HepG2 (cell line): ENCODE results near the gene TPGS1. TPM values are rescaled to one million over a fixed set of nuclear protein-coding genes. Genes with fewer than 3 reads are reported as not detected.
A peak's percentile ranks its signal among the peaks of the same experiment; 100 is the strongest.

Experiments
- ARNTL ChIP-seq: sonication (generic); formaldehyde crosslinking; IDR thresholded peaks from 2 replicates; pipeline ENCODE4 v1.4.0; 2020; ENCODE audit warnings: mild to moderate bottlenecking, missing genetic modification reagents
- CREM ChIP-seq, 2 experiments: sonication (generic) in 1 of 2; formaldehyde crosslinking in 1 of 2; IDR thresholded peaks; 2 replicates each; pipeline versions ENCODE4 v1.4.0 to v1.6.1; 2016 to 2020; ENCODE audit warnings: antibody characterized with exemption in 1 of 2, mild to moderate bottlenecking in 1 of 2, missing genetic modification reagents in 1 of 2
- EEA1 ChIP-seq: sonication (generic); formaldehyde crosslinking; IDR thresholded peaks from 2 replicates; pipeline ENCODE4 v1.5.1; 2020; ENCODE audit warnings: mild to moderate bottlenecking, missing genetic modification reagents, borderline replicate concordance
- EED ChIP-seq: sonication (generic); formaldehyde crosslinking; IDR thresholded peaks from 2 replicates; pipeline ENCODE4 v1.5.0; 2020; ENCODE audit warnings: mild to moderate bottlenecking, missing genetic modification reagents
- ELF3 ChIP-seq: IDR thresholded peaks from 2 replicates; pipeline ENCODE4 v1.6.1; 2016; ENCODE audit warnings: missing genetic modification reagents, missing compliant biosample characterization
- FOXP1 ChIP-seq, 2 experiments: fragments of 450-650 bp in 1 of 2; IDR thresholded peaks; 2 replicates each; pipeline ENCODE4 v1.6.1; 2017 to 2018; ENCODE audit warnings: antibody characterized with exemption in 1 of 2
- HDAC2 ChIP-seq: sonication (generic); formaldehyde crosslinking; IDR thresholded peaks from 2 replicates; pipeline ENCODE4 v1.4.0; 2020; ENCODE audit warnings: missing genetic modification reagents
- IRX3 ChIP-seq: sonication (generic); formaldehyde crosslinking; IDR thresholded peaks from 2 replicates; pipeline ENCODE4 v1.8.1; 2023; ENCODE audit warnings: mild to moderate bottlenecking, low read depth, missing genetic modification reagents, borderline replicate concordance
- KDM1A ChIP-seq: IDR thresholded peaks from 2 replicates; pipeline ENCODE4 v1.6.1; 2016; ENCODE audit warnings: missing compliant biosample characterization
- MED8 ChIP-seq: sonication (generic); formaldehyde crosslinking; IDR thresholded peaks from 2 replicates; pipeline ENCODE4 v1.8.1; 2023; ENCODE audit warnings: mild to moderate bottlenecking, missing genetic modification reagents; ENCODE audit not compliant: insufficient replicate concordance
- MEIS2 ChIP-seq: sonication (generic); formaldehyde crosslinking; IDR thresholded peaks from 2 replicates; pipeline ENCODE4 v1.9.0; 2021; ENCODE audit warnings: mild to moderate bottlenecking, missing genetic modification reagents
- MXD4 ChIP-seq: IDR thresholded peaks from 2 replicates; pipeline ENCODE4 v1.6.1; 2016; ENCODE audit warnings: mild to moderate bottlenecking, missing biosample characterization, missing genetic modification reagents
- PRPF4 ChIP-seq: fragments of 200-400 bp; formaldehyde crosslinking; IDR thresholded peaks from 2 replicates; pipeline ENCODE4 v1.6.1; 2016; ENCODE audit warnings: low read length, low read depth; ENCODE audit not compliant: poor library complexity, severe bottlenecking
- RORA ChIP-seq: sonication (generic); formaldehyde crosslinking; IDR thresholded peaks from 2 replicates; pipeline ENCODE4 v1.5.0; 2020; ENCODE audit warnings: mild to moderate bottlenecking, missing genetic modification reagents, moderate library complexity
- SETDB1 ChIP-seq: sonication (generic); formaldehyde crosslinking; IDR thresholded peaks from 2 replicates; pipeline ENCODE4 v1.5.1; 2020; ENCODE audit warnings: missing genetic modification reagents, mild to moderate bottlenecking, borderline replicate concordance
- SP5 ChIP-seq: IDR thresholded peaks from 2 replicates; pipeline ENCODE4 v1.6.1; 2016; ENCODE audit warnings: low read depth, borderline replicate concordance
- TOE1 ChIP-seq: sonication (generic); formaldehyde crosslinking; IDR thresholded peaks from 2 replicates; pipeline ENCODE4 v1.4.0; 2020; ENCODE audit warnings: mild to moderate bottlenecking, missing genetic modification reagents
- ZFP62 ChIP-seq: sonication (generic); formaldehyde crosslinking; IDR thresholded peaks from 2 replicates; pipeline ENCODE4 v1.4.0; 2020; ENCODE audit warnings: missing genetic modification reagents
- ZMYM4 ChIP-seq: sonication (generic); formaldehyde crosslinking; IDR thresholded peaks from 2 replicates; pipeline ENCODE4 v1.8.1; 2023; ENCODE audit warnings: mild to moderate bottlenecking, missing genetic modification reagents
- ZNF160 ChIP-seq: sonication (generic); formaldehyde crosslinking; IDR thresholded peaks from 2 replicates; pipeline ENCODE4 v1.8.0; 2022; ENCODE audit warnings: mild to moderate bottlenecking, inconsistent platforms, missing genetic modification reagents
- ZNF235 ChIP-seq: sonication (generic); formaldehyde crosslinking; IDR thresholded peaks from 2 replicates; pipeline ENCODE4 v1.8.1; 2023; ENCODE audit warnings: mild to moderate bottlenecking, missing genetic modification reagents, borderline replicate concordance
- ZNF251 ChIP-seq: sonication (generic); formaldehyde crosslinking; IDR thresholded peaks from 2 replicates; pipeline ENCODE4 v1.9.0; 2021; ENCODE audit warnings: mild to moderate bottlenecking, missing genetic modification reagents
- ZNF619 ChIP-seq: sonication (generic); formaldehyde crosslinking; IDR thresholded peaks from 2 replicates; pipeline ENCODE4 v1.4.0; 2020; ENCODE audit warnings: mild to moderate bottlenecking, missing genetic modification reagents
- polyA plus RNA-seq, 8 experiments: library from polyadenylated mRNA; depleted of rRNA in 3 of 8; stranded (reverse) in 7 of 8; unstranded in 1 of 8; fragments of >200 nt; fragmentation: Illumina TruSeq in 4 of 8; extraction: Trizol in 4 of 8; gene quantifications; 2 replicates each; pipeline versions ENCODE4 v1.2.1 to v1.2.3, GENCODE V29; 2011 to 2016; ENCODE audit warnings: low read depth in 4 of 8, missing spikeins in 1 of 8, mixed read lengths in 1 of 8; ENCODE audit not compliant: insufficient read depth in 1 of 8
- total RNA-seq, 5 experiments: library from RNA; depleted of rRNA; stranded (reverse); fragments of >200 nt; fragmentation: Illumina TruSeq; extraction: Trizol; gene quantifications; 2 replicates each; pipeline ENCODE4 v1.2.3, GENCODE V29; 2016; ENCODE audit warnings: low read depth in 1 of 5
- TF ChIP-seq, protein P1 (sequence below): sonication (generic); formaldehyde crosslinking; IDR thresholded peaks from 2 replicates; pipeline ENCODE4 v1.5.1; 2020; ENCODE audit warnings: mild to moderate bottlenecking, missing genetic modification reagents, moderate library complexity
- TF ChIP-seq, protein P2 (sequence below): sonication (generic); formaldehyde crosslinking; IDR thresholded peaks from 2 replicates; pipeline ENCODE4 v1.8.1; 2023; ENCODE audit warnings: mild to moderate bottlenecking, inconsistent platforms, moderate library complexity, missing genetic modification reagents, borderline replicate concordance

Gene TPGS1
- total and polyA plus RNA-seq, 2 of the 13 experiments (the other 11 are each of a cell fraction or from before 2014, with no cell fraction given) = 1.1 to 6.2 TPM

DNA sequence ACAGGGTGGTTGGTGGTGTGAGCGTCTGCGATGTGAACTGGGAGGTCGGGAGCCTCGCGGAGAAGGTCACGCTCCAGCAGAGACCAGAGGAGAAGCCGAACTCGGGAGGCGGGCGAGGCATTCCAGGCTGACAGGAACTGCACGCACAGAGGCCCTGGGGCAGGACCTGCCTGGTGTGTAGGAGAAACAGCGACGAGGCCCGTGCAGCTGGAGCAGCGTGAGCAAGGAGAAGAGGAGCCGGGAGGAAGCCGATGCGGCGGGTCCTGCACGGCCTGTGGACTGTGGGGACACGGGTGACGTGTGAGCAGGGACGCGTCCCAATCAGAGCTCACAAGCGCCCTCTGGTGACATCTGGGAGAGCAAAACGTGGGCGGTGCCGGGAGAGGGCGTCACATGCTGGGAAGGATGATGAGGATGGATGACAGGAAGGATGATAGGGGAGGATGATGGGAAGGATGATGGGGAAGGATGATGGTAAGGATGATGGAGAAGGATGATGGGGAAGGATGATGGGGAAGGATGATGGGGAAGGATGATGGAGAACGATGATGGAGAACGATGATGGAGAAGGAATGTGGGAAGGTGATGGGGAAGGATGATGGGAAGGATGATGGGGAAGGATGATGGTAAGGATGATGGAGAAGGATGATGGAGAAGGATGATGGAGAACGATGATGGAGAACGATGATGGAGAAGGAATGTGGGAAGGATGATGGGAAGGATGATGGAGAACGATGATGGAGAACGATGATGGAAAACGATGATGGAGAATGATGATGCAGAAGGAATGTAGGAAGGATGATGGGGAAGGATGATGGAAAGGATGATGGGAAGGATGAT, 27.1 kb upstream of the TPGS1 start (continued):
- no peak for TF ChIP-seq ZNF235 (CRISPR knock-in tag)
- peak; percentile 28; the same call in 1 of the 2 replicates for TF ChIP-seq ARNTL
- TF ChIP-seq, protein P1, sequence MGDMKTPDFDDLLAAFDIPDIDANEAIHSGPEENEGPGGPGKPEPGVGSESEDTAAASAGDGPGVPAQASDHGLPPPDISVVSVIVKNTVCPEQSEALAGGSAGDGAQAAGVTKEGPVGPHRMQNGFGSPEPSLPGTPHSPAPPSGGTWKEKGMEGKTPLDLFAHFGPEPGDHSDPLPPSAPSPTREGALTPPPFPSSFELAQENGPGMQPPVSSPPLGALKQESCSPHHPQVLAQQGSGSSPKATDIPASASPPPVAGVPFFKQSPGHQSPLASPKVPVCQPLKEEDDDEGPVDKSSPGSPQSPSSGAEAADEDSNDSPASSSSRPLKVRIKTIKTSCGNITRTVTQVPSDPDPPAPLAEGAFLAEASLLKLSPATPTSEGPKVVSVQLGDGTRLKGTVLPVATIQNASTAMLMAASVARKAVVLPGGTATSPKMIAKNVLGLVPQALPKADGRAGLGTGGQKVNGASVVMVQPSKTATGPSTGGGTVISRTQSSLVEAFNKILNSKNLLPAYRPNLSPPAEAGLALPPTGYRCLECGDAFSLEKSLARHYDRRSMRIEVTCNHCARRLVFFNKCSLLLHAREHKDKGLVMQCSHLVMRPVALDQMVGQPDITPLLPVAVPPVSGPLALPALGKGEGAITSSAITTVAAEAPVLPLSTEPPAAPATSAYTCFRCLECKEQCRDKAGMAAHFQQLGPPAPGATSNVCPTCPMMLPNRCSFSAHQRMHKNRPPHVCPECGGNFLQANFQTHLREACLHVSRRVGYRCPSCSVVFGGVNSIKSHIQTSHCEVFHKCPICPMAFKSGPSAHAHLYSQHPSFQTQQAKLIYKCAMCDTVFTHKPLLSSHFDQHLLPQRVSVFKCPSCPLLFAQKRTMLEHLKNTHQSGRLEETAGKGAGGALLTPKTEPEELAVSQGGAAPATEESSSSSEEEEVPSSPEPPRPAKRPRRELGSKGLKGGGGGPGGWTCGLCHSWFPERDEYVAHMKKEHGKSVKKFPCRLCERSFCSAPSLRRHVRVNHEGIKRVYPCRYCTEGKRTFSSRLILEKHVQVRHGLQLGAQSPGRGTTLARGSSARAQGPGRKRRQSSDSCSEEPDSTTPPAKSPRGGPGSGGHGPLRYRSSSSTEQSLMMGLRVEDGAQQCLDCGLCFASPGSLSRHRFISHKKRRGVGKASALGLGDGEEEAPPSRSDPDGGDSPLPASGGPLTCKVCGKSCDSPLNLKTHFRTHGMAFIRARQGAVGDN (CRISPR knock-in tag) = peak; percentile 74
- TF ChIP-seq ELF3 (CRISPR knock-in tag) = no peak
- TF ChIP-seq PRPF4 = no peak
- TF ChIP-seq ZNF251 (CRISPR knock-in tag) = no peak
- TF ChIP-seq KDM1A (CRISPR knock-in tag) = peak; percentile 84
- TF ChIP-seq MEIS2 (CRISPR knock-in tag) = 0 out of 2 replicates have a peak, but pooled peaks have one; percentile 40
- no peak for TF ChIP-seq ZFP62 (CRISPR knock-in tag)
- TF ChIP-seq SP5 (CRISPR knock-in tag) = peak; percentile 63; the same call in 1 of the 2 replicates
- TF ChIP-seq EEA1 (CRISPR knock-in tag) = no peak
- TF ChIP-seq ZMYM4 = 0 out of 2 replicates have a peak, but pooled peaks have one; percentile 21
- TF ChIP-seq ZNF160 (CRISPR knock-in tag) = no peak
- no peak for TF ChIP-seq EED (CRISPR knock-in tag)
- TF ChIP-seq SETDB1 (CRISPR knock-in tag) = no peak
- TF ChIP-seq, protein P2, sequence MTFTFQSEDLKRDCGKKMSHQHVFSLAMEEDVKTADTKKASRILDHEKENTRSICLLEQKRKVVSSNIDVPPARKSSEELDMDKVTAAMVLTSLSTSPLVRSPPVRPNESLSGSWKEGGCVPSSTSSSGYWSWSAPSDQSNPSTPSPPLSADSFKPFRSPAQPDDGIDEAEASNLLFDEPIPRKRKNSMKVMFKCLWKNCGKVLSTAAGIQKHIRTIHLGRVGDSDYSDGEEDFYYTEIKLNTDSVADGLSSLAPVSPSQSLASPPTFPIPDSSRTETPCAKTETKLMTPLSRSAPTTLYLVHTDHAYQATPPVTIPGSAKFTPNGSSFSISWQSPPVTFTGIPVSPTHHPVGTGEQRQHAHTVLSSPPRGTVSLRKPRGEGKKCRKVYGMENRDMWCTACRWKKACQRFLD (CRISPR knock-in tag) = no peak
- TF ChIP-seq ZNF619 = 0 out of 2 replicates have a peak, but pooled peaks have one; percentile 75
- peak; percentile 29; the same call in 1 of the 2 replicates for TF ChIP-seq FOXP1 (IDR thresholded peaks at IDR 0.05)
- TF ChIP-seq FOXP1 (CRISPR knock-in tag; IDR thresholded peaks at IDR 0.05) = no peak
- no peak for TF ChIP-seq RORA (CRISPR knock-in tag)
- TF ChIP-seq IRX3 = no peak
- peak; percentile 25; the same call in 1 of the 2 replicates for TF ChIP-seq HDAC2 (CRISPR knock-in tag)
- no peak for TF ChIP-seq TOE1 (CRISPR knock-in tag)
- TF ChIP-seq MXD4 (CRISPR knock-in tag) = no peak
- no peak for TF ChIP-seq MED8 (CRISPR knock-in tag)
- peak; percentile 18; the same call in 1 of the 2 replicates for TF ChIP-seq CREM (IDR thresholded peaks at IDR 0.05)
- no peak for TF ChIP-seq CREM (CRISPR knock-in tag; IDR thresholded peaks at IDR 0.05)
